ENCODE measurements around the gene HAPSTR1. TPM values are rescaled to one million over a fixed set of nuclear protein-coding genes. Genes with fewer than 3 reads are reported as not detected.
A peak's percentile ranks its signal among the peaks of the same experiment; 100 is the strongest.
"Not testable (repeated sequence)": the region's sequence is repeated elsewhere in the genome, so short reads cannot be mapped to it uniquely, and the experiment has no call there.

The HAPSTR1 gene, protein sequence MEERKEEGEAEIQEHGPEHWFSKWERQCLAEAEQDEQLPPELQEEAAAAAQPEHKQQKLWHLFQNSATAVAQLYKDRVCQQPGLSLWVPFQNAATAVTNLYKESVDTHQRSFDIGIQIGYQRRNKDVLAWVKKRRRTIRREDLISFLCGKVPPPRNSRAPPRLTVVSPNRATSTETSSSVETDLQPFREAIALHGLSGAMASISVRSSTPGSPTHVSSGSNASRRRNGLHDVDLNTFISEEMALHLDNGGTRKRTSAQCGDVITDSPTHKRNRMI
- 41.4 and 44.3 TPM in 2 replicates for total RNA-seq (2014; rRNA removed; shearing (Covaris generic); ENCODE audit: low replicate concordance)

DNA sequence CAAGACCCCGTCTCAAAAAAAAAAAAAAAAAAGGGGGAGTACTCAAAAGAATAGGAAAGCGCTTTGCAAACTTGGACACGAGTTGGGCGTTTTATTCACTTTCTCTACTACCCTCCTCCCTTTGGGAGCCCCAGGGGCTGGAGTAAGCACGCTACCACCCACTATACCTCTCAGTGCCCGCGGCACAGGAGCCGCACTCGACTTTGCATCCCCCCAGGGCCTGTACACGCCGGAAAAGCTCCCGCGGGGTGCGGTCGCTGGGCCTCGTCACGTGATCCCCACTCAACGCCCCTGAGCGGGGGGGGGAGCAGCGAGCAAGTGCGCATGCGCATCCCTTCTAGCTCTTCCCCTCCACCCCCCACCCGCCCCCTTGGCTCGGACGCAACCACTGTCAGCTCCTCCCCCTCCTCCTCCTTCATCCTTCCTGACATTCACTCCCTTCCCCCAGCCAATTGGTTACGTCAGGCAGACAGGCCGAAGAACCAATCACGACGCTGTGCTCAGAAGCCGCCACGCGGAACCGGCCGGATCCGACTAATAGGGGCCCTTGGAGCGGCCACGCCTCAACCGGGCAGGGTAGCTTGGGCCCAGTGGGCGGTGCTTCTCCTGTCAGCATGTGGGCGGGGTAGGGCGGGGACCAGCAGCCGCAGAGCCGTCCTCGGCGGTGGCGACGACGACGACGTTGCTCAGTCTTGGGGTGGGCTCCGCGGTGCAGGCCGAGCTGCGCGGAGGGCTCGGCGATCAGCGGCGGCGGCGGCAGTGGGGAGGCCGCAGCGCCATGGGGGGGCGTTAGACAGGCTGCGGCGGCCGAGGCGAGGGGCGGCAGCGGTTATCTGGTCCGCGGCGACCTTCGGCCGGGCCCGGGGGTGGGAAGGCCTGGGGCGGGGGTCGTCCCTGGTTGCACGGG is at the start of gene HAPSTR1:
Gene HAPSTR1, plus strand, starts transcription at position 685 of the 907 bp plus-strand sequence. CDS start 401 bp downstream, outside the sequence.
- no peaks in the 10 kb centered on the region for H3K9me3 ChIP-seq
- no peaks in the 10 kb centered on the region for H3K27me3 ChIP-seq
- peak within 1 kb of the TSS; percentile 84 for H3K4me3 ChIP-seq
- H3K36me3 ChIP-seq: peaks cover 37% of the 10 kb centered on the region
- peak; percentile 100 for DNase-seq

DNA sequence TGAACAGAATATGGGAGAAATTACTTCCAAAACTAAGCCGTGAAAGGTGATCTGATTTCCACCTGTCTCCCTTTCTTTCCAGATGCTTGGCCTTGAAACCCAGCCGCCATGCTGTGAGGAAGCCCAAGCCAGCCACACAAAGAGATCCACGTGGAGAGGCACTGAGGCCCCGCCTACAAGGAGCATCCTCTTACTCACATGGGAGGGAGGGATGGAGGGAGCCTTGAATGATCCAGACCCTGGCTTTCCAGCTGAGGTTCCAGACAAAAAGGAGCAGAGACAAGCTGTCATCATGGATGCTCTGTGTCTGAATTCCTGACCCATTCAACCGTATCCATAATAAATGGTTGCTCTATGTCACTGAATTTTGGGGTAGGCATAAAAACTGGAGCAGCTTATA is 48.9 kb upstream of the HAPSTR1 start:
- no peak for DNase-seq
- Histone ChIP-seq H3K27me3 (no peaks in the 10 kb centered on the region), H3K9me3 (peaks cover 2% of the 10 kb centered on the region; the same call in 1 of the 2 replicates), H3K4me3 (no peak overlapping the region), H3K36me3 (no peaks in the 10 kb centered on the region)

DNA sequence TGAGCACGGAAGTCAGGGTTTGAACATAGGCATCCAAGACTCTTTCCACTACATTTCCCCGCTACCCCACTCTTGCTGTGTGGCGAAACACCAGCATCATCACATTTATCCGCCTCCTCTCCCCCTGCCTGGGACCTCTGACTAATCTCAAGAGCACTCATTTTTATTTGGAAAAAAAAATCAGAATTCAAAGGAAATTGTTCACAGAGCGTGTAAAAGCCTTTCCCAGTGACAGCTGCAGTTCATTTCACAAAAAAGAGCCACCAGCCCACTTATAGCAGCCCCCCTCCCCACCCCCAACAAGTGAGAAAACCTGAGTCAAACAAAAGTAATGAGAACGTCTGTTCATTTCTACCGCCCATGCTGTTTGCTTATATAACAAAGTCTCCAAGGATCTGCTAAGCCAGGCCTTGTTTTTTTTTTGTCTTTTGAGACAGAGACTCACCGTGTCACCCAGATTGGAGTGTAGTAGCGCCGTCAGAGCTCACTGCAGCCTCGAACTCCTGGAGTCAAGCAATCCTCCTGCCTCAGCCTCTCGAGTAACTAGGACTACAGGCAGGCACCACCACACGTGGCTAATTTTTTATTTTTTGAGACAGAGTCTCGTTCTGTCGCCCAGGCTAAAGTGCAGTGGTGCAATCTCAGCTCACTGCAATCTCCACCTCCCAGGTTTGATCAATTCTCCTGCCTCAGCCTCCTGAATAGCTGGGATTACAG is 48.3 kb upstream of the HAPSTR1 start:
- Histone ChIP-seq H3K36me3 (no peaks in the 10 kb centered on the region), H3K9me3 (peaks cover 4% of the 10 kb centered on the region; the same call in 1 of the 2 replicates), H3K27me3 (no peaks in the 10 kb centered on the region), H3K4me3 (no peak overlapping the region)
- no peak for DNase-seq

DNA sequence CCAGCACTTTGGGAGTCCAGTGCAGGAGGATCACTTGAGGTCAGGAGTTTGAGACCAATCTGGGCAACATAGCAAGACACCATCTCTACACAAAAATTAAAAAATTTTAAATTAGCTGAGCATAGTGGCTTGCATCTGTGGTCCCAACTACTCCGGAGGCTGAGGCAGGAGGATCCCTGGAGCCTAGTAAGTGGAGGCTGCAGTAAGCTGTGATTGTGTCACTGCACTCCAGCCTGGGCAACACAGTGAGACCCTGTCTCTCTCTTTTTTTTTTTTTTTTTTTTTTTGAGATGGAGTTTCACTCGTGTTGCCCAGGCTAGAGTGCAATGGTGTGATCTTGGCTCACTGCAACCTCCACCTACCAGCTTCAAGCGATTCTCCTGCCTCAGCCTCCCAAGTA is 45.9 kb upstream of the HAPSTR1 start:
- H3K4me3 ChIP-seq, H3K36me3 ChIP-seq, H3K27me3 ChIP-seq, H3K9me3 ChIP-seq, DNase-seq: not testable (repeated sequence)

DNA sequence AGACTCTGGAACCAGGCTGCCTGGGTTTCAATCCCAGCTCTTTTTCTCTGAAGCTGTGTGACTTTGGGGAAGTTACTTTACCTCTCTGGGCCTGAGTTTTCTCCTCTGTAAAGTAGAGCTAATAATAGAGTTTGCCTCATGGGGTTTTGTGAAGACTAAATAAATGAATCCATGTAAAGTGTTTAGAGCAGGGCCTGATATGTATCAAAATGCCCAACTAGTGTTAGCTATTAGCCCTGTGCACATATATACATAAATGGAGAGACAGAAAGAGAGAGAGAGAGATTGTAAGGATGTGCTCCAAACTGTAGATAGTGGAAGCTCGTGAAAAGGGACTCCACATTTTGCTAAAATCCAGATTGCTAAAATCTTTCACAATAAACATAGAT is 44.8 kb upstream of the HAPSTR1 start:
- Histone ChIP-seq H3K27me3 (no peaks in the 10 kb centered on the region), H3K36me3 (no peaks in the 10 kb centered on the region), H3K9me3 (peaks cover 7% of the 10 kb centered on the region; the same call in 1 of the 2 replicates), H3K4me3 (no peak overlapping the region)
- no peak for DNase-seq

DNA sequence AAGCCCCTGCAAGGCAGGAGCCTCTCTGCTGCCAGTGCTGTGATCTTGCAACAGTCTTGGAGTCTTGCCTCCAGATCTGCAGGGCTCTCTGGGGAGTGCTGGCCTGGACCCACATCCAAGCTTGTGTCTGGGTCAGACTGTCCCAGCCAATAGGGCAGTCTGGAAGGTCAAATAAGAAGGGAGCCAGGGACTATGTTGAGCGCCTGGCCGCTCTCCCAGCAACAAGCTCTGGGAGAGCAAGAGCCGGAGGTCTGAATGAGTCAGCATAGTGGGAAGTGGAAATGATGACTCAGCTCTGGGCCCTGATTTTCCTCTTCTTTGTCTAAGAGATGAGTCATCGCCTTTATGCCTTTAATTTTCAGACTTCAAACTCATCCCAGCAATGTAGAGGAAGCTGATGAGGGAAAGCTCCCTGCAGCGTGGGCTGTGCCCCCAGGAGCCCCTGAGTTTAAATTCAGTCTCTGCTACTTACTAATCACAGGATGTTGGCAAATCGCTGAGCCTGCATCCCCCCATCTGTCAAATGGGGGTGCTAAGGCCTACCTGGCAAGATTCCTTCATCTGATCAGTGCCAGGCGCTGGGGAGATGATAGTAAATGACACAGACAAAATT is 43.6 kb upstream of the HAPSTR1 start:
- H3K27me3 ChIP-seq: no peaks in the 10 kb centered on the region
- H3K36me3 ChIP-seq: no peaks in the 10 kb centered on the region
- DNase-seq: peak; percentile 100
- H3K4me3 ChIP-seq: no peak overlapping the region
- H3K9me3 ChIP-seq: peaks cover 7% of the 10 kb centered on the region; the same call in 1 of the 2 replicates

DNA sequence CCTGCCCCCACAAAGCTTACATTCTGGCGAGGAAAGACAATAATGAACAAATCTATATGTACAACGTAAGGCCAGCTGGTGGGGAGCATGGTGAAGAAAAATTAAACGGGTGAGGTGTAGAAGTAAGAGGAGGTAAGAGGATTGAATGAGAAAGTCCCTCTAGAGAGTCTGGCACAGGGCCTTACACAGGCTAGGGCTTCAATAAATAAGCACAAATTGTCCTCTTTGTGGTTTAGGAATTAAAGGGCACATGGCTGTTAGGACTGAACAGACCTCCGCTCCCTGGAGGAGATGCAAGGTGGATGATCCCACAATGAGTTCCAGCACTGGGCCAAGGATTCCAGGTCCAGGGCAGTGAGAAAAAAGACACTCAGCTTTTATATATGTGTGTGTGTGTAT is 43.1 kb upstream of the HAPSTR1 start:
- no peak overlapping the region for H3K4me3 ChIP-seq
- H3K27me3 ChIP-seq: no peaks in the 10 kb centered on the region
- DNase-seq: no peak
- no peaks in the 10 kb centered on the region for H3K36me3 ChIP-seq
- peaks cover 7% of the 10 kb centered on the region; the same call in 1 of the 2 replicates for H3K9me3 ChIP-seq

DNA sequence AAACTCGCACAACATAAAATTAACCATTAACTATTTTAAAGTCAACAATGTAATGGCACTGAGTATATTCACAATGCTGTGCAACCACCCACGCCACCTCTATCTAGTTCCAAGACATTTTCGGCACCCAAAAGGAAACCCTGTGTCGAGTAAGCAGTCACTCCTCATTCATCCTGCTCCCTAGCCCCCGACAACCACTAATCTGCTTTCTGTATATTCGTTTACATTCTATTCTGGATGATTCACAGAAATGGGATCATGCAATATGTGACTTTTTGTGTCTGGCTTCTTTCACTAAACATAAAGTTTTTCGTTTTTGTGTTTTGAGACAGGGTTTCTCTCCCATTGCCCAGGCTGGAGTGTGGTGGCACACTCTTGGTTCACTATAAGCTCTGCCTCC is 42.2 kb upstream of the HAPSTR1 start:
- DNase-seq: peak; percentile 84
- H3K36me3 ChIP-seq: no peaks in the 10 kb centered on the region
- H3K4me3 ChIP-seq: no peak overlapping the region
- no peaks in the 10 kb centered on the region for H3K27me3 ChIP-seq
- H3K9me3 ChIP-seq: peaks cover 7% of the 10 kb centered on the region; the same call in 1 of the 2 replicates

DNA sequence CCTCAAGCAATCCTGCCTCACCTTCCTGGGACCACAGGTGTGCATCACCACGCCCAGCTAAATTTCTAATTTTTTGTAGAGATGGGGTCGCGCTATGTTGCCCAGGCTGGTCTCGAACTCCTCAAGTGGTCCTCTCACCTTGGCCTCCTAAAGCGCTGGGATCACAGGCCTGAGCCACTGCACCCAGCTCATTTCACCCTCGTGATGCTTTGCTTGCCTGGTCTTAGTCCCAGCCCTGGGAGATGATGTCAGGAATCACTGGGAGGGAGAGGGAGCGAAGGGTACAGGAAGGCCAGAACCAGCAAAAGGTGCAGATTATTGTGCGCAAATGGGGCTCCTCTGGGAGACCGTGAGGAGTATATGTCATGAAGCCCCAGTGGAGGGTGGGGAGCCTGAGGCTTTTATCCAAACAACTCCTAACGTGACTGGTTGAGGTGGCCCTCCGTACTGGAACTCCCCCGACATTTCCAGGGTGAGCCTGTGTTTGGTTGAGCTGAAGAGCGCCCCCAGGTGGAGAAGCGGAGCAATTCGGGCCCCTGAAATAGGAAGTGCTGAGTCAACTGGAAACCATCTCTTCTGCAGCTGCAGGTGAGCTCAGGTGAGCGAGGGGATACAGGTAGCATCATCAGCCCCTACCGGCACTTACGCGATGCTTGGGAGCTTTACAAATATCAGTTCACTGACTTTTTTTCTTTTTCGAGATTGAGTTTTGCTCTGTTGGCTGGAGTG is 41.2 kb upstream of the HAPSTR1 start:
- DNase-seq: no peak
- H3K4me3 ChIP-seq: no peak overlapping the region
- H3K9me3 ChIP-seq: peaks cover 7% of the 10 kb centered on the region; the same call in 1 of the 2 replicates
- H3K36me3 ChIP-seq: no peaks in the 10 kb centered on the region
- no peaks in the 10 kb centered on the region for H3K27me3 ChIP-seq

DNA sequence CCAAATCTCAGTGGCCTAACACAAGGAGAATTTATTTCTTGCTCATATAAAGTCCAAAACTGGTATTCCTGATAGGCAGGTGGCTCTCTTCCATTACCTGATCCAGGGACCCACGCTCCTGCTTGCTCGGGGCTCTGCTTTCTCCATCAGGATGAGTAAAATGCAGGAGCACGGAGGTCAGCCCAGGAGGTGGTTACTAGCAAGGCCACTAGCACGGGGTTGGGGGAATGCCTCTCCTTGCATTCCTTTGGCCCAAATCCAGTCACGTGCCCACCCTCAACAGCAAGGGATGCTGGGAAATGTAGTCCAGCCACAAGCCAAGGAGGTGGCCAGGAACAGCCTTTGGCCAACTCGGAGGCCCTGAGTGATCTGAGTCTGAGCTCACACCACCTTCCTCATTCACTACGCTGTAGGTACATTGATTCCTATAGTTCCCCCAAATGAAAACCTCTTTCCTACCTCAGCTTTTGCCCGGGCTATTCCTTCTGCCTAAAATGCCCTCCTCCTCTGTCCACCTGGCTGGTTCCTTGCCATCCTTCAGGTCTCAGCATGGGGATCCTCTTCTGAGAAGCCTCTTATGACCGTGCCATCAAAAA is 38.3 kb upstream of the HAPSTR1 start:
- H3K27me3 ChIP-seq: no peaks in the 10 kb centered on the region
- no peaks in the 10 kb centered on the region for H3K36me3 ChIP-seq
- peak; percentile 38 for DNase-seq
- no peak overlapping the region for H3K4me3 ChIP-seq
- H3K9me3 ChIP-seq: 0 out of 2 replicates have a peak, but pooled peaks cover 3% of the 10 kb centered on the region

DNA sequence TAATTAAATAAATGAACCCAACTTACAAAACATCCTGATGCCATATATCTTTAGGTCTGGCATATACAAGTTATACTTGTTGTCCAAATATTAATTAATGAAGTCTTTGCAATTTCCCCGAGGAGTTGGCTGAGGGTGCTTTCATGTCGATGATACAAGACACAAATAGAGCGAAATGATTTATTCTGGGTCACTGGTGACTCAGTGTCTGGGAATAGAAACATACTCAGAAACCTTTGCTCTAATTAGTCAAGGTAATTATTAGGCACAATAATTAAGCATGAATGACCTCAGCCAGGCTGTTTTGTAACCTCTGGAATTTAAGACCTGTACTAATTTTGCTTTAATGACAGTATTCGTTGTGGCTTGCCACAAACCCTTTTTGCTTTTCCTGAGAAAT is 37.0 kb upstream of the HAPSTR1 start:
- H3K27me3 ChIP-seq: no peaks in the 10 kb centered on the region
- no peak for DNase-seq
- no peak overlapping the region for H3K4me3 ChIP-seq
- no peaks in the 10 kb centered on the region for H3K36me3 ChIP-seq
- no peaks in the 10 kb centered on the region for H3K9me3 ChIP-seq

DNA sequence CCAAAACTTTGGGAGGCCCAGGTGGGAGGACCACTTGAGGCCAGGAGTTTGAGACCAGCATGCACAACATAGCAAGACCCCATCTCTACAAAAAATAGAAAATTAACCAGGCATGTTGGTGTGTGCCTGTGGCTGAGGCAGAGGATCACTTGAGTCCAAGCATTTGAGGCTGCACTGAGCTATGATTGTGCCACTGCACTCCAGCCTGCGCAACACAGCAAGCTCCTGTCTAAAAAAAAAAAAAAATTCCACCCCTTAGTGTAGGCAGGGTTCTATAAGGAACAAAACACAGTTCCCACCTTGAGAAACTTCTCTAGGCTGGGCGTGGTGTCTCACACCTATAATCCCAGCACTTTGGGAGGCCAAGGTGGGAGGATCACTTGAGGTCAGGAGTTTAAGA is 36.3 kb upstream of the HAPSTR1 start:
- Histone ChIP-seq H3K36me3 (no peaks in the 10 kb centered on the region), H3K27me3 (no peaks in the 10 kb centered on the region), H3K4me3 (no peak overlapping the region), H3K9me3 (no peaks in the 10 kb centered on the region)
- DNase-seq: no peak

DNA sequence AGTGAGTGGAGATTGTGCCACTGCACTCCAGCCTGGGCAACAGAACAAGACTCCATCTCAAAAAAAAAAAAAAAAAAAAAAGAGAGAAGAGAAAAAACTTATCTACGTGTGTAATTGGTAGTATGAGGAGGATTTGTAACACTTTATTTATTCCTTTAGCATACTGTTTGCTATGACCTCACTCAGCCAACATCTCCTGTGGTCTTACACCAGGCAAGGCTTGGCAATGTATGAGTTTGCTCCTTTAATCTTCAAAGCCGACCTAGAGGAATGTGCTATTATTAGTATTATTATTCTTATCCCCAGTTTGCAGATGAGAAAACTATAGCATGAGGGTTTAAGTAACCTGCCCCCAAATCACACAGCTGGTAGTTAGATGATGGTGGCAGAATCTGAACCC is 35.8 kb upstream of the HAPSTR1 start:
- H3K9me3 ChIP-seq: no peaks in the 10 kb centered on the region
- no peak for DNase-seq

DNA sequence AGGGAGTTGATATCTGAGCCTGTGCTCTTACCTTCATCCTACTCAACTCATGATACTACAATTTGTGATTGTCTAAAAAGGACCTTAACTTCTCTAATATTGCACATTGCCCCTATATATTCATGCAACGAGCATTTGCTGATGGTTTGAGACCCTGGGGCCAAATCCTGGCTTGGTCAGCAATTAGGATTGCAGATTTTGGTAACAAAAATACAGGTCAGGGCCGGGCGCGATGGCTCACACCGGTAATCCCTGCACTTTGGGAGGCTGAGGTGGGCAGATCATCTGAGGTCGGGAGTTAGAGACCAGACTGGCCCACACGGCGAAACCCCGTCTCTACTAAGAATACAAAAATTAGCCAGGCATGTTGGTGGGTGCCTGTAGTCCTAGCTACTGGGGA is 35.4 kb upstream of the HAPSTR1 start:
- H3K9me3 ChIP-seq: no peaks in the 10 kb centered on the region
- no peak for DNase-seq
- no peaks in the 10 kb centered on the region for H3K27me3 ChIP-seq
- no peaks in the 10 kb centered on the region for H3K36me3 ChIP-seq
- H3K4me3 ChIP-seq: no peak overlapping the region

More for the DNA sequence above, 35.8 kb upstream of the HAPSTR1 start:
- Histone ChIP-seq H3K4me3 (no peak overlapping the region), H3K27me3 (no peaks in the 10 kb centered on the region), H3K36me3 (no peaks in the 10 kb centered on the region)

DNA sequence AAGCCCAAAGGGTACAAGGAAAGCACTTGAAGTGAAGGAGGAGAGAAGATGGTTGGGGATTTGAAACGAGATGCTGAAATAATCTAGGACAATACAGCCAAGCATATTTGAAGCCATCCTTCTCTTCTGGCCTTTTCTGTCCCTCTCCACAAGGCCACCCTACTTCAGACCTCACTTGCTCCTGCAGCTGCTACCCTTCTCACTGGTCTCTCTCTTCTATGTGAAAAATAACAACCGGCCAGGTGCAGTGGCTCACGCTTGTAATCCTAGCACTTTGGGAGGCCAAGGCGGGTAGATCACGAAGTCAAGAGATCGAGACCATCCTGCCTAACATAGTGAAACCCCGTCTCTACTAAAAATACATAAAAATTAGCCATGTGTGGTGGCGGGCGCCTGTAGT is 33.2 kb upstream of the HAPSTR1 start:
- H3K9me3 ChIP-seq: no peaks in the 10 kb centered on the region
- no peak overlapping the region for H3K4me3 ChIP-seq
- H3K27me3 ChIP-seq: no peaks in the 10 kb centered on the region
- H3K36me3 ChIP-seq: no peaks in the 10 kb centered on the region
- DNase-seq: no peak

DNA sequence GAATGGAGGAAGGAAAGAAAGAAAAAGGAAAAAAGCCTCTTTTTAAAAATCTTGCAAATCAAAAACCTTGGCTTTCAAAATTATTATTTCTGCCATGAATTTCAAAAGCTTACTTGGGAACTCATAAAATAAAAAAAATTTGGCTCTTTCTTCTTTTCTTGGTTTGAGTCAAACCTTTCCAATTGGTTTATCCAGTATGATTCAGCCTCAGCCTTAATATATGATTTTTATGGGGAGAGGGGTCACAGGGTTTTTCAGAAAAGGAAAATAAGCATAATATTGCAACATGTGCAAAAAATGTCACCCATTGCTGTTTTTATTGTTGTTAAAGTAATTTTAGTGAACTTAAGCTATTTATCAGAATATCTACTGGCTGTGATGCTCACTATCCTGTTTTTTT is 31.2 kb upstream of the HAPSTR1 start:
- Histone ChIP-seq H3K9me3 (no peaks in the 10 kb centered on the region), H3K27me3 (no peaks in the 10 kb centered on the region), H3K36me3 (no peaks in the 10 kb centered on the region), H3K4me3 (peak overlapping the region; percentile 14)
- DNase-seq: no peak
